Measurements from ENCODE around the gene CRISPLD2. TPM values are rescaled to one million over a fixed set of nuclear protein-coding genes. Genes with fewer than 3 reads are reported as not detected.

CRISPLD2 gene
- total RNA-seq, 2 experiments from 2014 or later, result 0.16 TPM; not detected in 1

GRCh38 chr16:84785843-84786581 is 33.8 kb upstream of the CRISPLD2 start:
- intact Hi-C loops (cut with micrococcal nuclease), result no loop called here
- TF ChIP-seq, protein P1, sequence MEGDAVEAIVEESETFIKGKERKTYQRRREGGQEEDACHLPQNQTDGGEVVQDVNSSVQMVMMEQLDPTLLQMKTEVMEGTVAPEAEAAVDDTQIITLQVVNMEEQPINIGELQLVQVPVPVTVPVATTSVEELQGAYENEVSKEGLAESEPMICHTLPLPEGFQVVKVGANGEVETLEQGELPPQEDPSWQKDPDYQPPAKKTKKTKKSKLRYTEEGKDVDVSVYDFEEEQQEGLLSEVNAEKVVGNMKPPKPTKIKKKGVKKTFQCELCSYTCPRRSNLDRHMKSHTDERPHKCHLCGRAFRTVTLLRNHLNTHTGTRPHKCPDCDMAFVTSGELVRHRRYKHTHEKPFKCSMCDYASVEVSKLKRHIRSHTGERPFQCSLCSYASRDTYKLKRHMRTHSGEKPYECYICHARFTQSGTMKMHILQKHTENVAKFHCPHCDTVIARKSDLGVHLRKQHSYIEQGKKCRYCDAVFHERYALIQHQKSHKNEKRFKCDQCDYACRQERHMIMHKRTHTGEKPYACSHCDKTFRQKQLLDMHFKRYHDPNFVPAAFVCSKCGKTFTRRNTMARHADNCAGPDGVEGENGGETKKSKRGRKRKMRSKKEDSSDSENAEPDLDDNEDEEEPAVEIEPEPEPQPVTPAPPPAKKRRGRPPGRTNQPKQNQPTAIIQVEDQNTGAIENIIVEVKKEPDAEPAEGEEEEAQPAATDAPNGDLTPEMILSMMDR (IDR thresholded peaks at IDR 0.05), result no peak
- no peak for DNase-seq
- Mint-ChIP-seq H3K36me3 (ENCODE audit: low read depth) (no peaks in the 10 kb centered on the region), H3K27ac (no peak overlapping the region), H3K4me1 (ENCODE audit: low read depth) (no peaks in the 10 kb centered on the region), H3K27me3 (no peaks in the 10 kb centered on the region), H3K4me3 (no peak overlapping the region), H3K9me3 (no peaks in the 10 kb centered on the region)
- POLR2A ChIA-PET, result no interaction called here
- no peak for ATAC-seq
- CTCF ChIA-PET, result interaction anchor here (0.7 to 1.2 kb wide), 3 partner anchors 148 to 185 kb away, joined by 3 read pairs; no protein-coding TSS in a partner anchor

- H3K27me3 Mint-ChIP-seq, result no peaks in the 10 kb centered on the region
- no peaks in the 10 kb centered on the region for H3K36me3 Mint-ChIP-seq (ENCODE audit: low read depth)
- no peak overlapping the region for H3K27ac Mint-ChIP-seq
- ChIA-PET CTCF (interaction anchor here (1.1 kb wide), 1 partner anchor 33 kb away, joined by 3 read pairs; no protein-coding TSS in a partner anchor), POLR2A (no interaction called here)
- no peak for ATAC-seq
- H3K4me3 Mint-ChIP-seq, result no peak overlapping the region
- intact Hi-C loops (cut with micrococcal nuclease), result no loop called here
- TF ChIP-seq, protein P1 (IDR thresholded peaks at IDR 0.05), result no peak
- DNase-seq, result no peak
- no peaks in the 10 kb centered on the region for H3K4me1 Mint-ChIP-seq (ENCODE audit: low read depth)
- H3K9me3 Mint-ChIP-seq, result no peaks in the 10 kb centered on the region
Observed at GRCh38 chr16:84786605-84787262, 33.1 kb upstream of the CRISPLD2 start.

GRCh38 chr16:84787263-84787622 is 32.5 kb upstream of the CRISPLD2 start:
- CTCF ChIA-PET, result interaction anchor here (1.1 kb wide), 1 partner anchor 34 kb away, joined by 3 read pairs; no protein-coding TSS in a partner anchor
- intact Hi-C loops (cut with micrococcal nuclease), result no loop called here

GRCh38 chr16:84788920-84789391 is 30.8 kb upstream of the CRISPLD2 start:
- TF ChIP-seq, protein P1 (IDR thresholded peaks at IDR 0.05), result no peak
- ChIA-PET CTCF (interaction anchor here (0.6 kb wide), 1 partner anchor 50 kb away, joined by 3 read pairs; no protein-coding TSS in a partner anchor), POLR2A (no interaction called here)
- Mint-ChIP-seq H3K4me3 (no peak overlapping the region), H3K27me3 (no peaks in the 10 kb centered on the region), H3K27ac (no peak overlapping the region), H3K36me3 (ENCODE audit: low read depth) (no peaks in the 10 kb centered on the region), H3K4me1 (ENCODE audit: low read depth) (no peaks in the 10 kb centered on the region), H3K9me3 (no peaks in the 10 kb centered on the region)
- intact Hi-C loops (cut with micrococcal nuclease), result no loop called here
- ATAC-seq (no peak), DNase-seq (no peak)

More at GRCh38 chr16:84787263-84787622, 32.5 kb upstream of the CRISPLD2 start:
- no peaks in the 10 kb centered on the region for H3K27me3 Mint-ChIP-seq
- no peaks in the 10 kb centered on the region for H3K4me1 Mint-ChIP-seq (ENCODE audit: low read depth)
- ATAC-seq, result no peak
- DNase-seq, result no peak
- no peak overlapping the region for H3K27ac Mint-ChIP-seq
- H3K9me3 Mint-ChIP-seq, result no peaks in the 10 kb centered on the region
- H3K4me3 Mint-ChIP-seq, result no peak overlapping the region
- TF ChIP-seq, protein P1 (IDR thresholded peaks at IDR 0.05), result no peak
- POLR2A ChIA-PET, result no interaction called here
- H3K36me3 Mint-ChIP-seq (ENCODE audit: low read depth), result no peaks in the 10 kb centered on the region

DNA sequence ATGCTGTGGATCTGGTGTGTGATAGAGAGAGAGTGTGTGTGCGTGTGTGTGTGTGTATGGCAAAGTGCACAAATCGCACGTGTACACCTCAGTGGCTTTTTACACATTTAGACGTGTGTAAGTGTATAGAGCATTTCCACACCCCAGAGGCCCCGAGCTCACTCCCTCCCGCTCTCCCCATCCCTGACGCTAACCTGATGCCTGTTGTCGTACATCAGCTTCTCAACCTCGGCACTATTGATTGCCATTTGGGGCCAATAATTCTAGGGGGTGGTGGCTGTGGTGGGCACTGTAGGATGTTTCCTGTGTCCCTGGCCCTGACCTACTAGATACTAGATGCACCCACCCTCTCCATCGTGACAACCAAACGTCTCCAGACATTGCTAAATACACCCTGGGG is 30.4 kb upstream of the CRISPLD2 start:
- Mint-ChIP-seq H3K27me3 (no peaks in the 10 kb centered on the region), H3K9me3 (no peaks in the 10 kb centered on the region), H3K36me3 (ENCODE audit: low read depth) (no peaks in the 10 kb centered on the region), H3K4me3 (no peak overlapping the region), H3K4me1 (ENCODE audit: low read depth) (no peaks in the 10 kb centered on the region), H3K27ac (no peak overlapping the region)
- TF ChIP-seq, protein P1 (IDR thresholded peaks at IDR 0.05), result no peak
- CTCF ChIA-PET, result interaction anchor here (0.6 kb wide), 1 partner anchor 51 kb away, joined by 3 read pairs; no protein-coding TSS in a partner anchor
- DNase-seq, result no peak
- intact Hi-C loops (cut with micrococcal nuclease), result no loop called here
- POLR2A ChIA-PET, result no interaction called here
- ATAC-seq, result no peak

Data from activated CD8-positive, alpha-beta T cell treated with anti-CD3 and anti-CD28 coated beads for 36 hours (primary cell).